Epithelial cell of proximal tubule (primary cell): ENCODE results near the gene OR52A5. TPM values are rescaled to one million over a fixed set of nuclear protein-coding genes. Genes with fewer than 3 reads are reported as not detected.

Source experiments
- DNase-seq: peaks from one replicate; pipeline ENCODE4 v3.0.0-alpha.2; 2011; ENCODE audit warnings: low read depth
- H3K4me3 ChIP-seq: 2 replicates; pipeline ENCODE4 v1.5.1; 2011; ENCODE audit warnings: low read depth, mild to moderate bottlenecking, low read length
- CTCF ChIP-seq: conservative IDR thresholded peaks from 2 replicates; pipeline ENCODE4 v1.5.1; 2012; ENCODE audit warnings: low read depth, mild to moderate bottlenecking, low read length
- total RNA-seq: library from RNA; depleted of rRNA; stranded (reverse); fragments of >200 nt; gene quantifications from 2 replicates; pipeline ENCODE4 v1.2.3, GENCODE V29; 2015

Gene OR52A5
- total RNA-seq, 1 donor from 2014 or later: not detected

GRCh38 chr11:5107285-5107684 lies 30.9 kb downstream of the OR52A5 start:
- TF ChIP-seq CTCF: no peak
- no peak for DNase-seq

GRCh38 chr11:5103066-5103465 lies 35.1 kb downstream of the OR52A5 start:
- no peak overlapping the region for H3K4me3 ChIP-seq
- TF ChIP-seq CTCF: no peak
- no peak for DNase-seq

More at GRCh38 chr11:5107285-5107684, 30.9 kb downstream of the OR52A5 start:
- no peak overlapping the region for H3K4me3 ChIP-seq

- no peak overlapping the region for H3K4me3 ChIP-seq
- DNase-seq: no peak
- TF ChIP-seq CTCF: no peak
Measured at GRCh38 chr11:5102246-5102645, 35.9 kb downstream of the OR52A5 start.

- TF ChIP-seq CTCF: no peak
- no peak for DNase-seq
- no peak overlapping the region for H3K4me3 ChIP-seq
Measured at GRCh38 chr11:5096011-5096410, 42.1 kb downstream of the OR52A5 start.

GRCh38 chr11:5092821-5093585 lies 45.2 kb downstream of the OR52A5 start:
- TF ChIP-seq CTCF: no peak
- no peak for DNase-seq
- H3K4me3 ChIP-seq: no peak overlapping the region

GRCh38 chr11:5090668-5091067 lies 47.5 kb downstream of the OR52A5 start:
- no peak overlapping the region for H3K4me3 ChIP-seq
- no peak for TF ChIP-seq CTCF
- no peak for DNase-seq

- H3K4me3 ChIP-seq: no peak overlapping the region
- TF ChIP-seq CTCF: no peak
- DNase-seq: no peak
Measured at GRCh38 chr11:5088556-5088955, 49.6 kb downstream of the OR52A5 start.
